GM23338 (cell line): ENCODE results near the gene AR. TPM values are rescaled to one million over a fixed set of nuclear protein-coding genes. Genes with fewer than 3 reads are reported as not detected.

Experiments
- ATAC-seq: fragments of 200-7000 bp; cut with Tn5 transposase; 3 replicates; pipeline ENCODE4 v1.9.1; 2020
- DNase-seq: peaks from one replicate; pipeline ENCODE4 v3.0.0-alpha.2; 2015; ENCODE audit warnings: low spot score
- H2AFZ ChIP-seq: fragments of 200-600 bp; sonication (generic); 2 replicates; pipeline ENCODE4 v1.8.0; 2016; ENCODE audit warnings: antibody characterized with exemption, mild to moderate bottlenecking, moderate library complexity
- H3F3A ChIP-seq: fragments of 200-600 bp; sonication (generic); replicated peaks from 2 replicates; pipeline ENCODE4 v1.8.0; 2017; ENCODE audit warnings: antibody characterized with exemption, mixed run types, low read depth
- H3K27ac ChIP-seq: fragments of 200-600 bp; sonication (generic); 2 replicates; pipeline ENCODE4 v1.6.1; 2016; ENCODE audit warnings: low read depth
- H3K27me3 ChIP-seq: fragments of 200-600 bp; sonication (generic); 2 replicates; pipeline ENCODE4 v1.8.0; 2016; ENCODE audit warnings: mild to moderate bottlenecking, mixed run types, moderate library complexity; ENCODE audit not compliant: insufficient read depth
- H3K36me3 ChIP-seq: fragments of 200-600 bp; sonication (generic); 2 replicates; pipeline ENCODE4 v1.8.0; 2016; ENCODE audit warnings: mild to moderate bottlenecking; ENCODE audit not compliant: insufficient read depth
- H3K4me1 ChIP-seq: fragments of 200-600 bp; sonication (generic); 2 replicates; pipeline ENCODE4 v1.8.0; 2016; ENCODE audit warnings: mild to moderate bottlenecking, moderate library complexity; ENCODE audit not compliant: insufficient read depth
- H3K4me2 ChIP-seq: fragments of 200-600 bp; sonication (generic); 2 replicates; pipeline ENCODE4 v1.7.1; 2017; ENCODE audit warnings: mixed run types
- H3K4me3 ChIP-seq: fragments of 200-600 bp; sonication (generic); 2 replicates; pipeline ENCODE4 v1.6.1; 2016; ENCODE audit warnings: mixed run types
- H3K79me2 ChIP-seq: fragments of 200-600 bp; sonication (generic); replicated peaks from 2 replicates; pipeline ENCODE4 v1.8.0; 2017; ENCODE audit warnings: mild to moderate bottlenecking; ENCODE audit not compliant: insufficient read depth
- H3K9me2 ChIP-seq: fragments of 200-600 bp; sonication (generic); 2 replicates; pipeline ENCODE4 v1.8.0; 2017; ENCODE audit not compliant: insufficient read depth
- H4K20me1 ChIP-seq: fragments of 200-600 bp; sonication (generic); replicated peaks from 2 replicates; pipeline ENCODE4 v1.8.0; 2017; ENCODE audit warnings: mild to moderate bottlenecking; ENCODE audit not compliant: insufficient read depth
- H3K27ac Mint-ChIP-seq: 2 replicates; pipeline ENCODE4 v1.8.0; 2020; ENCODE audit warnings: inconsistent platforms, mild to moderate bottlenecking, moderate library complexity, mixed read lengths
- H3K27me3 Mint-ChIP-seq: 3 replicates; pipeline ENCODE4 v1.8.0; 2022; ENCODE audit warnings: low read depth, mild to moderate bottlenecking, moderate library complexity, mixed read lengths, inconsistent platforms; ENCODE audit not compliant: insufficient read depth, poor library complexity
- H3K36me3 Mint-ChIP-seq: 3 replicates; pipeline ENCODE4 v1.8.0; 2021; ENCODE audit warnings: low read depth, mild to moderate bottlenecking, inconsistent platforms, moderate library complexity, mixed read lengths
- H3K4me1 Mint-ChIP-seq: 3 replicates; pipeline ENCODE4 v1.8.0; 2020; ENCODE audit warnings: mild to moderate bottlenecking, inconsistent platforms, mixed read lengths
- H3K4me3 Mint-ChIP-seq: 3 replicates; pipeline ENCODE4 v1.8.0; 2021; ENCODE audit warnings: moderate library complexity, mild to moderate bottlenecking, inconsistent platforms, mixed read lengths
- H3K9me3 Mint-ChIP-seq: 3 replicates; pipeline ENCODE4 v1.8.0; 2020; ENCODE audit warnings: moderate library complexity, mild to moderate bottlenecking, inconsistent platforms, mixed read lengths
- CREB1 ChIP-seq: fragments of 250-450 bp; sonication (Bioruptor Pico); IDR thresholded peaks from 2 replicates; pipeline ENCODE4 v1.5.0; 2020; ENCODE audit warnings: low read depth, mild to moderate bottlenecking, moderate library complexity
- EZH2 ChIP-seq: fragments of 200-600 bp; sonication (generic); IDR thresholded peaks from one replicate; pipeline ENCODE4 v1.8.0; 2017; ENCODE audit warnings: antibody characterized with exemption, mild to moderate bottlenecking, low read depth; ENCODE audit not compliant: unreplicated experiment
- EZH2phosphoT487 ChIP-seq: fragments of 200-600 bp; sonication (generic); IDR thresholded peaks from one replicate; pipeline ENCODE4 v1.8.1; 2018; ENCODE audit warnings: antibody characterized with exemption; ENCODE audit not compliant: unreplicated experiment
- JUNB ChIP-seq: IDR thresholded peaks from one replicate; pipeline ENCODE4 v1.6.1; 2016; ENCODE audit warnings: antibody characterized with exemption; ENCODE audit not compliant: unreplicated experiment
- NANOG ChIP-seq: IDR thresholded peaks from 2 replicates; pipeline ENCODE4 v1.6.1; 2016; ENCODE audit warnings: antibody characterized with exemption, borderline replicate concordance
- POLR2AphosphoS5 ChIP-seq: IDR thresholded peaks from 2 replicates; pipeline ENCODE4 v1.6.1; 2016; ENCODE audit warnings: antibody characterized with exemption, low read depth
- STAT1 ChIP-seq: IDR thresholded peaks from one replicate; pipeline ENCODE4 v1.6.1; 2016; ENCODE audit warnings: antibody characterized with exemption; ENCODE audit not compliant: unreplicated experiment
- ZNF114 ChIP-seq: fragments of 250-450 bp; sonication (Bioruptor Pico); IDR thresholded peaks from 2 replicates; pipeline ENCODE4 v1.5.0; 2020; ENCODE audit warnings: mild to moderate bottlenecking, moderate library complexity
- ZNF331 ChIP-seq: fragments of 250-450 bp; sonication (Bioruptor Pico); IDR thresholded peaks from 2 replicates; pipeline ENCODE4 v1.5.0; 2020; ENCODE audit warnings: low read depth, mild to moderate bottlenecking, moderate library complexity
- polyA plus RNA-seq: library from polyadenylated mRNA; unstranded; fragments of >200 nt; fragmentation: Nextera tagmentation; extraction: Ambion mirVana; gene quantifications from 2 replicates; pipeline ENCODE4 v1.2.1, GENCODE V29; 2016
- total RNA-seq: library from RNA; depleted of rRNA; stranded (reverse); fragments of >200 nt; shearing (Covaris generic); gene quantifications from 2 replicates; pipeline ENCODE4 v1.2.3, GENCODE V29; 2014
- TF ChIP-seq, protein P1 (sequence below): fragments of 250-450 bp; sonication (Bioruptor Pico); IDR thresholded peaks from 2 replicates; pipeline ENCODE4 v1.5.0; 2020; ENCODE audit warnings: mild to moderate bottlenecking, moderate library complexity
- TF ChIP-seq, protein P2 (sequence below): IDR thresholded peaks from one replicate; pipeline ENCODE4 v1.6.1; 2018; ENCODE audit warnings: antibody characterized with exemption; ENCODE audit not compliant: unreplicated experiment
- TF ChIP-seq, protein P3 (sequence below), 2 experiments: fragments of 200-600 bp in 1 of 2; sonication (generic) in 1 of 2; conservative IDR thresholded peaks; 2 replicates each; pipeline versions ENCODE4 v1.5.1 to v1.6.1; 2016 to 2017; ENCODE audit warnings: antibody characterized with exemption in 2 of 2, low read depth in 2 of 2, mild to moderate bottlenecking in 2 of 2, moderate library complexity in 1 of 2
- TF ChIP-seq, protein P4 (sequence below): IDR thresholded peaks from 2 replicates; pipeline ENCODE4 v1.6.1; 2016; ENCODE audit warnings: antibody characterized with exemption

Gene AR
- total and polyA plus RNA-seq, 2 experiments from 2014 or later: 11.2 to 13.3 TPM

DNA sequence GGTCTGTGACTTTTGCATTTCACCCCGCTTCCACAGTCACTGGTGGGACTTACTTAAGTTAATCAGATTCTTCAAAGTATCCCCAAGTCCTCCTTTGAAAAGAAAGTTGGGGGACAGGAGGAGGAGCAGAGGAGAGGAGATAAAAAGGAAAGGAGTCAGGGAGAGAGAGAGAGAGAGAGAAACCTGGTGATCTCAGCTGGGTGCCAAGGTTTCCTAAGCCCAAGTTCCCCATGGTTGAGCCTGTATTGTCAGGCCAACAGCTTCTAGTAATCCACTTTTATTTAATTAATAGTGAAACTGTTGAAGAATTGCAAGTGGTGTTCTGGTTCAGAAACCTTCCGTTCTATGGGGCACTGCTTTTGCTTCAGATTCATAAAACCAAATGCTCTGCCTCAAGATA lies 91.6 kb downstream of the AR start:
- no peak overlapping the region for H3K4me3 ChIP-seq
- peak; percentile 43; the same call in 2 of the 3 replicates for ATAC-seq
- peak; percentile 8 for DNase-seq
- H3K27ac Mint-ChIP-seq: no peak overlapping the region
- H3F3A ChIP-seq: no peaks in the 10 kb centered on the region
- peaks cover 17% of the 10 kb centered on the region; the same call in 2 of the 3 replicates for H3K9me3 Mint-ChIP-seq
- H3K4me1 ChIP-seq: 0 out of 2 replicates have a peak, but pooled peaks cover 11% of the 10 kb centered on the region
- H2AFZ ChIP-seq: no peak overlapping the region
- no peaks in the 10 kb centered on the region for H3K27me3 Mint-ChIP-seq
- 0 out of 2 replicates have a peak overlapping the region, but pooled peaks have one; percentile 26 for H3K27ac ChIP-seq
- no peaks in the 10 kb centered on the region for H3K27me3 ChIP-seq
- H3K4me1 Mint-ChIP-seq: peaks cover 16% of the 10 kb centered on the region
- no peak overlapping the region for H3K4me3 Mint-ChIP-seq
- H3K36me3 ChIP-seq: no peaks in the 10 kb centered on the region
- no peak overlapping the region for H3K4me2 ChIP-seq
- H4K20me1 ChIP-seq: no peaks in the 10 kb centered on the region
- TF ChIP-seq CREB1: no peak
- TF ChIP-seq, protein P1, sequence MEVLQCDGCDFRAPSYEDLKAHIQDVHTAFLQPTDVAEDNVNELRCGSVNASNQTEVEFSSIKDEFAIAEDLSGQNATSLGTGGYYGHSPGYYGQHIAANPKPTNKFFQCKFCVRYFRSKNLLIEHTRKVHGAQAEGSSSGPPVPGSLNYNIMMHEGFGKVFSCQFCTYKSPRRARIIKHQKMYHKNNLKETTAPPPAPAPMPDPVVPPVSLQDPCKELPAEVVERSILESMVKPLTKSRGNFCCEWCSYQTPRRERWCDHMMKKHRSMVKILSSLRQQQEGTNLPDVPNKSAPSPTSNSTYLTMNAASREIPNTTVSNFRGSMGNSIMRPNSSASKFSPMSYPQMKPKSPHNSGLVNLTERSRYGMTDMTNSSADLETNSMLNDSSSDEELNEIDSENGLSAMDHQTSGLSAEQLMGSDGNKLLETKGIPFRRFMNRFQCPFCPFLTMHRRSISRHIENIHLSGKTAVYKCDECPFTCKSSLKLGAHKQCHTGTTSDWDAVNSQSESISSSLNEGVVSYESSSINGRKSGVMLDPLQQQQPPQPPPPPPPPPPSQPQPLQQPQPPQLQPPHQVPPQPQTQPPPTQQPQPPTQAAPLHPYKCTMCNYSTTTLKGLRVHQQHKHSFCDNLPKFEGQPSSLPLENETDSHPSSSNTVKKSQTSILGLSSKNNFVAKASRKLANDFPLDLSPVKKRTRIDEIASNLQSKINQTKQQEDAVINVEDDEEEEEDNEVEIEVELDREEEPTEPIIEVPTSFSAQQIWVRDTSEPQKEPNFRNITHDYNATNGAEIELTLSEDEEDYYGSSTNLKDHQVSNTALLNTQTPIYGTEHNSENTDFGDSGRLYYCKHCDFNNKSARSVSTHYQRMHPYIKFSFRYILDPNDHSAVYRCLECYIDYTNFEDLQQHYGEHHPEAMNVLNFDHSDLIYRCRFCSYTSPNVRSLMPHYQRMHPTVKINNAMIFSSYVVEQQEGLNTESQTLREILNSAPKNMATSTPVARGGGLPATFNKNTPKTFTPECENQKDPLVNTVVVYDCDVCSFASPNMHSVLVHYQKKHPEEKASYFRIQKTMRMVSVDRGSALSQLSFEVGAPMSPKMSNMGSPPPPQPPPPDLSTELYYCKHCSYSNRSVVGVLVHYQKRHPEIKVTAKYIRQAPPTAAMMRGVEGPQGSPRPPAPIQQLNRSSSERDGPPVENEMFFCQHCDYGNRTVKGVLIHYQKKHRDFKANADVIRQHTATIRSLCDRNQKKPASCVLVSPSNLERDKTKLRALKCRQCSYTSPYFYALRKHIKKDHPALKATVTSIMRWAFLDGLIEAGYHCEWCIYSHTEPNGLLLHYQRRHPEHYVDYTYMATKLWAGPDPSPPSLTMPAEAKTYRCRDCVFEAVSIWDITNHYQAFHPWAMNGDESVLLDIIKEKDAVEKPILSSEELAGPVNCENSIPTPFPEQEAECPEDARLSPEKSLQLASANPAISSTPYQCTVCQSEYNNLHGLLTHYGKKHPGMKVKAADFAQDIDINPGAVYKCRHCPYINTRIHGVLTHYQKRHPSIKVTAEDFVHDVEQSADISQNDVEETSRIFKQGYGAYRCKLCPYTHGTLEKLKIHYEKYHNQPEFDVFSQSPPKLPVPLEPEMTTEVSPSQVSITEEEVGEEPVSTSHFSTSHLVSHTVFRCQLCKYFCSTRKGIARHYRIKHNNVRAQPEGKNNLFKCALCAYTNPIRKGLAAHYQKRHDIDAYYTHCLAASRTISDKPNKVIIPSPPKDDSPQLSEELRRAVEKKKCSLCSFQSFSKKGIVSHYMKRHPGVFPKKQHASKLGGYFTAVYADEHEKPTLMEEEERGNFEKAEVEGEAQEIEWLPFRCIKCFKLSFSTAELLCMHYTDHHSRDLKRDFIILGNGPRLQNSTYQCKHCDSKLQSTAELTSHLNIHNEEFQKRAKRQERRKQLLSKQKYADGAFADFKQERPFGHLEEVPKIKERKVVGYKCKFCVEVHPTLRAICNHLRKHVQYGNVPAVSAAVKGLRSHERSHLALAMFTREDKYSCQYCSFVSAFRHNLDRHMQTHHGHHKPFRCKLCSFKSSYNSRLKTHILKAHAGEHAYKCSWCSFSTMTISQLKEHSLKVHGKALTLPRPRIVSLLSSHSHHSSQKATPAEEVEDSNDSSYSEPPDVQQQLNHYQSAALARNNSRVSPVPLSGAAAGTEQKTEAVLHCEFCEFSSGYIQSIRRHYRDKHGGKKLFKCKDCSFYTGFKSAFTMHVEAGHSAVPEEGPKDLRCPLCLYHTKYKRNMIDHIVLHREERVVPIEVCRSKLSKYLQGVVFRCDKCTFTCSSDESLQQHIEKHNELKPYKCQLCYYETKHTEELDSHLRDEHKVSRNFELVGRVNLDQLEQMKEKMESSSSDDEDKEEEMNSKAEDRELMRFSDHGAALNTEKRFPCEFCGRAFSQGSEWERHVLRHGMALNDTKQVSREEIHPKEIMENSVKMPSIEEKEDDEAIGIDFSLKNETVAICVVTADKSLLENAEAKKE (CRISPR knock-in tag): no peak
- no peak for TF ChIP-seq ZNF331 (CRISPR knock-in tag)
- TF ChIP-seq, protein P2, sequence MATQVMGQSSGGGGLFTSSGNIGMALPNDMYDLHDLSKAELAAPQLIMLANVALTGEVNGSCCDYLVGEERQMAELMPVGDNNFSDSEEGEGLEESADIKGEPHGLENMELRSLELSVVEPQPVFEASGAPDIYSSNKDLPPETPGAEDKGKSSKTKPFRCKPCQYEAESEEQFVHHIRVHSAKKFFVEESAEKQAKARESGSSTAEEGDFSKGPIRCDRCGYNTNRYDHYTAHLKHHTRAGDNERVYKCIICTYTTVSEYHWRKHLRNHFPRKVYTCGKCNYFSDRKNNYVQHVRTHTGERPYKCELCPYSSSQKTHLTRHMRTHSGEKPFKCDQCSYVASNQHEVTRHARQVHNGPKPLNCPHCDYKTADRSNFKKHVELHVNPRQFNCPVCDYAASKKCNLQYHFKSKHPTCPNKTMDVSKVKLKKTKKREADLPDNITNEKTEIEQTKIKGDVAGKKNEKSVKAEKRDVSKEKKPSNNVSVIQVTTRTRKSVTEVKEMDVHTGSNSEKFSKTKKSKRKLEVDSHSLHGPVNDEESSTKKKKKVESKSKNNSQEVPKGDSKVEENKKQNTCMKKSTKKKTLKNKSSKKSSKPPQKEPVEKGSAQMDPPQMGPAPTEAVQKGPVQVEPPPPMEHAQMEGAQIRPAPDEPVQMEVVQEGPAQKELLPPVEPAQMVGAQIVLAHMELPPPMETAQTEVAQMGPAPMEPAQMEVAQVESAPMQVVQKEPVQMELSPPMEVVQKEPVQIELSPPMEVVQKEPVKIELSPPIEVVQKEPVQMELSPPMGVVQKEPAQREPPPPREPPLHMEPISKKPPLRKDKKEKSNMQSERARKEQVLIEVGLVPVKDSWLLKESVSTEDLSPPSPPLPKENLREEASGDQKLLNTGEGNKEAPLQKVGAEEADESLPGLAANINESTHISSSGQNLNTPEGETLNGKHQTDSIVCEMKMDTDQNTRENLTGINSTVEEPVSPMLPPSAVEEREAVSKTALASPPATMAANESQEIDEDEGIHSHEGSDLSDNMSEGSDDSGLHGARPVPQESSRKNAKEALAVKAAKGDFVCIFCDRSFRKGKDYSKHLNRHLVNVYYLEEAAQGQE: no peak
- TF ChIP-seq, protein P3, sequence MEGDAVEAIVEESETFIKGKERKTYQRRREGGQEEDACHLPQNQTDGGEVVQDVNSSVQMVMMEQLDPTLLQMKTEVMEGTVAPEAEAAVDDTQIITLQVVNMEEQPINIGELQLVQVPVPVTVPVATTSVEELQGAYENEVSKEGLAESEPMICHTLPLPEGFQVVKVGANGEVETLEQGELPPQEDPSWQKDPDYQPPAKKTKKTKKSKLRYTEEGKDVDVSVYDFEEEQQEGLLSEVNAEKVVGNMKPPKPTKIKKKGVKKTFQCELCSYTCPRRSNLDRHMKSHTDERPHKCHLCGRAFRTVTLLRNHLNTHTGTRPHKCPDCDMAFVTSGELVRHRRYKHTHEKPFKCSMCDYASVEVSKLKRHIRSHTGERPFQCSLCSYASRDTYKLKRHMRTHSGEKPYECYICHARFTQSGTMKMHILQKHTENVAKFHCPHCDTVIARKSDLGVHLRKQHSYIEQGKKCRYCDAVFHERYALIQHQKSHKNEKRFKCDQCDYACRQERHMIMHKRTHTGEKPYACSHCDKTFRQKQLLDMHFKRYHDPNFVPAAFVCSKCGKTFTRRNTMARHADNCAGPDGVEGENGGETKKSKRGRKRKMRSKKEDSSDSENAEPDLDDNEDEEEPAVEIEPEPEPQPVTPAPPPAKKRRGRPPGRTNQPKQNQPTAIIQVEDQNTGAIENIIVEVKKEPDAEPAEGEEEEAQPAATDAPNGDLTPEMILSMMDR (conservative IDR thresholded peaks at IDR 0.05; ENCODE audit: low read depth in 2 of 2): no peak
- TF ChIP-seq STAT1: no peak
- TF ChIP-seq JUNB: no peak
- no peak for TF ChIP-seq POLR2AphosphoS5
- TF ChIP-seq, protein P4, sequence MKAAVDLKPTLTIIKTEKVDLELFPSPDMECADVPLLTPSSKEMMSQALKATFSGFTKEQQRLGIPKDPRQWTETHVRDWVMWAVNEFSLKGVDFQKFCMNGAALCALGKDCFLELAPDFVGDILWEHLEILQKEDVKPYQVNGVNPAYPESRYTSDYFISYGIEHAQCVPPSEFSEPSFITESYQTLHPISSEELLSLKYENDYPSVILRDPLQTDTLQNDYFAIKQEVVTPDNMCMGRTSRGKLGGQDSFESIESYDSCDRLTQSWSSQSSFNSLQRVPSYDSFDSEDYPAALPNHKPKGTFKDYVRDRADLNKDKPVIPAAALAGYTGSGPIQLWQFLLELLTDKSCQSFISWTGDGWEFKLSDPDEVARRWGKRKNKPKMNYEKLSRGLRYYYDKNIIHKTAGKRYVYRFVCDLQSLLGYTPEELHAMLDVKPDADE: no peak
- no peak for TF ChIP-seq EZH2
- no peak for TF ChIP-seq NANOG
- TF ChIP-seq ZNF114 (CRISPR knock-in tag): no peak
- no peak for TF ChIP-seq EZH2phosphoT487
- no peaks in the 10 kb centered on the region for H3K9me2 ChIP-seq
- peaks cover 38% of the 10 kb centered on the region for H3K79me2 ChIP-seq
- peaks cover 30% of the 10 kb centered on the region for H3K36me3 Mint-ChIP-seq
